Naive B cell (primary cell): ENCODE data around the gene RALGPS1. TPM values are rescaled to one million over a fixed set of nuclear protein-coding genes. Genes with fewer than 3 reads are reported as not detected.

Experiments
- ATAC-seq, 2 donors: fragments of 150-1000 bp; cut with Tn5 transposase; 2 replicates each; pipeline ENCODE4 v1.10.0; 2021; ENCODE audit warnings: low read depth in 2 of 2, mild to moderate bottlenecking in 2 of 2, moderate library complexity in 2 of 2
- DNase-seq: peaks from one replicate; pipeline ENCODE4 v3.0.0; 2022
- H3K27ac Mint-ChIP-seq, 6 donors: one replicate each; pipeline ENCODE4 v1.8.0; 2020 to 2022; ENCODE audit warnings: mild to moderate bottlenecking in 6 of 6, mixed read lengths in 6 of 6, moderate library complexity in 5 of 6, inconsistent platforms in 2 of 6
- H3K27me3 Mint-ChIP-seq, 3 donors: one replicate each; pipeline ENCODE4 v1.8.0; 2021 to 2022; ENCODE audit warnings: mixed read lengths in 3 of 3, mild to moderate bottlenecking in 1 of 3
- H3K36me3 Mint-ChIP-seq, 2 donors: one replicate each; pipeline ENCODE4 v1.8.0; 2020 to 2022; ENCODE audit warnings: mixed read lengths in 2 of 2, inconsistent platforms in 1 of 2, mild to moderate bottlenecking in 1 of 2
- H3K4me1 Mint-ChIP-seq, 3 donors: one replicate each; pipeline ENCODE4 v1.8.0; 2020 to 2022; ENCODE audit warnings: mixed read lengths in 3 of 3, inconsistent platforms in 1 of 3, mild to moderate bottlenecking in 1 of 3, moderate library complexity in 1 of 3
- H3K4me3 Mint-ChIP-seq, 8 donors: one replicate each; pipeline ENCODE4 v1.8.0; 2020 to 2022; ENCODE audit warnings: mild to moderate bottlenecking in 8 of 8, mixed read lengths in 8 of 8, moderate library complexity in 8 of 8, inconsistent platforms in 2 of 8
- H3K9me3 Mint-ChIP-seq, 7 donors: one replicate each; pipeline ENCODE4 v1.8.0; 2020 to 2022; ENCODE audit warnings: mixed read lengths in 7 of 7, mild to moderate bottlenecking in 5 of 7, inconsistent platforms in 2 of 7, moderate library complexity in 1 of 7
- polyA plus RNA-seq, 6 donors: library from polyadenylated mRNA; unstranded; fragments of 300-500 nt; fragmentation: Illumina TruSeq; gene quantifications; one replicate each; pipeline ENCODE4 v1.2.3, GENCODE V29; 2021; ENCODE audit warnings: low read depth in 6 of 6

RALGPS1 gene
- polyA plus RNA-seq, 6 donors from 2014 or later: 3.0 to 7.9 (median 5.4) TPM

GRCh38 chr9:126883636-126884035 is 30.9 kb upstream of the RALGPS1 start:
- H3K9me3 Mint-ChIP-seq: no peaks in the 10 kb centered on the region
- peaks cover 0 to 4% (median 0%) of the 10 kb centered on the region in 3 donors for H3K4me1 Mint-ChIP-seq
- DNase-seq (no peak), ATAC-seq (no peak)
- H3K36me3 Mint-ChIP-seq: peaks cover 8 to 11% of the 10 kb centered on the region in 2 donors
- no peak overlapping the region for H3K4me3 Mint-ChIP-seq
- no peak overlapping the region for H3K27ac Mint-ChIP-seq
- H3K27me3 Mint-ChIP-seq: no peaks in the 10 kb centered on the region

DNA sequence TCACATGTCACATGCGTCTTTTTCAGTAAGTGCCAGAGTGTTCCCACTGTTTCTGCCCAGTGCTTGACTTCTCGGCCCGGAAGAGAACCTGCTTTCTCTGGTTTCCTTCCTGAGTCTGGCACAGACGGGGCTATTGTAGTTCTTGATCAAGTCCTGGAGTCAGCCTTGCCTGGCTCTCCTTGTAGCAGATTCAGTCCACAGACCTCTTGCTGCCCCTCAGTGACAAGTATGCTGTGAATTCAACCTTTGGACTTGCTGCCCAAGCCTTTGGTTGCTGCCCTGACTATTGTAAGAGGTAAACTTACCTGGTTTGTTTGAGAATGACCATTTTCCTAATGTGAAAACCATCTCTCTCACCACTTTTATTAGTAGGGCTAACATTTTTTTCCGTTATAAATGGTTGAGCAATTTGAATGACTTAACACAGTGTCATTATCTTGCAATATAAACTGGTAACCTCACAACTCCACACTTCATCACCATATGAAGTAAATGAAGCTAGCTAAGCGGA is 29.4 kb upstream of the RALGPS1 start:
- ATAC-seq: no peak

GRCh38 chr9:126886034-126886822 is 28.4 kb upstream of the RALGPS1 start:
- H3K27ac Mint-ChIP-seq: peak overlapping the region in 1 of 6 donors; percentile 43
- H3K36me3 Mint-ChIP-seq: no peaks in the 10 kb centered on the region
- no peak for ATAC-seq
- peaks cover 0 to 4% (median 0%) of the 10 kb centered on the region in 3 donors for H3K4me1 Mint-ChIP-seq
- H3K4me3 Mint-ChIP-seq: no peak overlapping the region
- no peak for DNase-seq
- no peaks in the 10 kb centered on the region for H3K27me3 Mint-ChIP-seq
- H3K9me3 Mint-ChIP-seq: no peaks in the 10 kb centered on the region

More for the DNA sequence above, 29.4 kb upstream of the RALGPS1 start:
- no peaks in the 10 kb centered on the region for H3K9me3 Mint-ChIP-seq
- H3K36me3 Mint-ChIP-seq: peaks cover 0 to under 1% of the 10 kb centered on the region in 2 donors
- no peak overlapping the region for H3K4me3 Mint-ChIP-seq
- no peak for DNase-seq
- no peaks in the 10 kb centered on the region for H3K27me3 Mint-ChIP-seq
- no peak overlapping the region for H3K27ac Mint-ChIP-seq
- H3K4me1 Mint-ChIP-seq: peaks cover 0 to 4% (median 0%) of the 10 kb centered on the region in 3 donors

DNA sequence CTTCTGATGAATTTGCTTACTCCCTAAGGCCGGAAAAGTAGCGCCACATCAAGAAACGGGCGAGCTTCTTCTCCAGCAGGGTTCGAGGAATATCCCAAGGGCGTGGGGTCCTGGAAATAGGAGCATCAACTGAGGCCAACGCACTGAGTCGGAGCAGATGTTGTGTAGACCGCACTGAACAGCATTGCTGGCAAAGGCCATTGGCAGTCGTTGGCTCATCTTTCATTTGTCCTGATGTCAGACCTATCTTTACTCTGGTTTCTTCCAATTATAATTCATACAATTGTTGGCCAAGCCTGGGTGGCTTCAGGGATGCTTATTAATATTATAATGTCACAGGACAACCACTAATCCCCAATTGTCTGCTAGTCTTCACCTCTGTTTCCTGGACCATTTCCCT is 27.7 kb upstream of the RALGPS1 start:
- H3K4me3 Mint-ChIP-seq: no peak overlapping the region
- ATAC-seq (no peak), DNase-seq (no peak)
- H3K27me3 Mint-ChIP-seq: no peaks in the 10 kb centered on the region
- H3K9me3 Mint-ChIP-seq: no peaks in the 10 kb centered on the region
- H3K4me1 Mint-ChIP-seq: peaks cover 0 to 2% (median 0%) of the 10 kb centered on the region in 3 donors
- H3K27ac Mint-ChIP-seq: peak overlapping the region in 1 of 6 donors; percentile 56
- no peaks in the 10 kb centered on the region for H3K36me3 Mint-ChIP-seq

- Mint-ChIP-seq H3K27ac (no peak overlapping the region), H3K9me3 (no peaks in the 10 kb centered on the region), H3K4me1 (no peaks in the 10 kb centered on the region), H3K36me3 (no peaks in the 10 kb centered on the region), H3K4me3 (no peak overlapping the region), H3K27me3 (peaks cover 0 to 7% (median under 1%) of the 10 kb centered on the region in 3 donors)
- ATAC-seq (no peak), DNase-seq (no peak)
Observed at GRCh38 chr9:126891676-126892075, 22.9 kb upstream of the RALGPS1 start.

- peaks cover 6 to 15% (median 12%) of the 10 kb centered on the region in 3 donors for H3K27me3 Mint-ChIP-seq
- H3K27ac Mint-ChIP-seq: no peak overlapping the region
- peaks cover 0 to 5% of the 10 kb centered on the region in 2 donors for H3K36me3 Mint-ChIP-seq
- peaks cover 0 to 2% (median 0%) of the 10 kb centered on the region in 7 donors for H3K9me3 Mint-ChIP-seq
- DNase-seq (no peak), ATAC-seq (no peak)
- H3K4me1 Mint-ChIP-seq: no peaks in the 10 kb centered on the region
- H3K4me3 Mint-ChIP-seq: no peak overlapping the region
Observed at GRCh38 chr9:126893079-126893478, 21.5 kb upstream of the RALGPS1 start.

DNA sequence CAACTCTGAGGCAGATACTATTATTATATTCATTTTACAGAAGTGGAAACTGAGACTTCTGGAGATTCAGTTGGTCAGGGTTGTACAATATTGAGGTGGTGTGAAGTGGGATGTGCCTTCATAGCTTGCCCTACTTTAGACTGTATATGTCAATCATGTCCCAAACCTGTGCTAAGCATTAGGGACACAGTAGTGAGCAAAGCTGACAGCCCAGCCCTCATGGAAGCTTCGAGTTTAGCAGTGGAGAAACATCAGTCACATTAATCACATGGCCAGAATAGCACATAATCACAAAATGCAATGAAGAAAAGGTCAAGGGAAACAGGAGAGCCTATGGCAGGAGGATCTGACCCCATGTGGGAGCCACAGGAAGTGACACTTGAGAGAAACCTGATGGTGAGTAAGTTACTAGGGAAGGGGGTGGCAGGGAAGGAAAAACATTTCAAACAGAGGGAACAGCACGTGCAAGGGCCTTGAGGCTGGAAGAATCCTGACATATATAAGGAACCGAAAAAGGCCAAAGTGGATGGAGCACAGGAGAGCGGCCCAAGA is 20.5 kb upstream of the RALGPS1 start:
- Mint-ChIP-seq H3K4me1 (no peaks in the 10 kb centered on the region), H3K9me3 (peaks cover 0 to 2% (median 0%) of the 10 kb centered on the region in 7 donors), H3K27me3 (peaks cover 6 to 17% (median 15%) of the 10 kb centered on the region in 3 donors), H3K36me3 (peaks cover 0 to 5% of the 10 kb centered on the region in 2 donors), H3K4me3 (no peak overlapping the region), H3K27ac (no peak overlapping the region)
- DNase-seq (no peak), ATAC-seq (no peak)

- H3K27me3 Mint-ChIP-seq: peaks cover 11 to 50% (median 15%) of the 10 kb centered on the region in 3 donors
- H3K36me3 Mint-ChIP-seq: peaks cover 5 to 10% of the 10 kb centered on the region in 2 donors
- H3K27ac Mint-ChIP-seq: no peak overlapping the region
- peaks cover 0 to 14% (median 8%) of the 10 kb centered on the region in 7 donors for H3K9me3 Mint-ChIP-seq
- DNase-seq: no peak
- H3K4me1 Mint-ChIP-seq: no peaks in the 10 kb centered on the region
- H3K4me3 Mint-ChIP-seq: no peak overlapping the region
- no peak for ATAC-seq
Observed at GRCh38 chr9:126902210-126902609, 12.4 kb upstream of the RALGPS1 start.

DNA sequence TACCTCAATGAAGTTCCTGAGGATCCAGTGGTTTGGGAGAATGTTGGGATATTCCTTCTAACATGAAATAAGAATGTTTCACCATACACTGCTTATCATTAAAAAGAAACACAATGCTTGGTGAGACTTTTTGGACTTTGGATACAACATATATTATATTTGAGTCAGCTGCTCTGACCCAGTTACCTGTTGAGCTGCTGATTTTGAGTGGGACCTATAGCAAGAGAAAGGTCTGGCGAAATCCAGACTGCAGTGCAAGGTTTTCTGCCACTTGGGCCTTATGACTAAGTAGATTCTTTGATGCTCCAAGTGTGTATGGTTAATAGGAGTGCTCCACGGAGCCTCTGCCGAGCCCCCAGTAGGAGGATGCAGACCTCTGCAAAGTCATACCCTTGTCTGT is 10.0 kb upstream of the RALGPS1 start:
- H3K27ac Mint-ChIP-seq: no peak overlapping the region
- peaks cover 0 to 14% (median 7%) of the 10 kb centered on the region in 7 donors for H3K9me3 Mint-ChIP-seq
- DNase-seq (no peak), ATAC-seq (no peak)
- no peak overlapping the region for H3K4me3 Mint-ChIP-seq
- peaks cover 0 to 4% (median 0%) of the 10 kb centered on the region in 3 donors for H3K4me1 Mint-ChIP-seq
- peaks cover 0 to 10% of the 10 kb centered on the region in 2 donors for H3K36me3 Mint-ChIP-seq
- H3K27me3 Mint-ChIP-seq: peaks cover 9 to 52% (median 30%) of the 10 kb centered on the region in 3 donors

- no peak for ATAC-seq
- peaks cover 2 to 7% of the 10 kb centered on the region in 2 donors for H3K36me3 Mint-ChIP-seq
- H3K27me3 Mint-ChIP-seq: peaks cover 11 to 55% (median 36%) of the 10 kb centered on the region in 3 donors
- peaks cover 0 to 11% (median 5%) of the 10 kb centered on the region in 7 donors for H3K9me3 Mint-ChIP-seq
- H3K27ac Mint-ChIP-seq: no peak overlapping the region
- peaks cover 0 to 4% (median 0%) of the 10 kb centered on the region in 3 donors for H3K4me1 Mint-ChIP-seq
- DNase-seq: no peak
- no peak overlapping the region for H3K4me3 Mint-ChIP-seq
Observed at GRCh38 chr9:126906091-126906490, 8.5 kb upstream of the RALGPS1 start.

DNA sequence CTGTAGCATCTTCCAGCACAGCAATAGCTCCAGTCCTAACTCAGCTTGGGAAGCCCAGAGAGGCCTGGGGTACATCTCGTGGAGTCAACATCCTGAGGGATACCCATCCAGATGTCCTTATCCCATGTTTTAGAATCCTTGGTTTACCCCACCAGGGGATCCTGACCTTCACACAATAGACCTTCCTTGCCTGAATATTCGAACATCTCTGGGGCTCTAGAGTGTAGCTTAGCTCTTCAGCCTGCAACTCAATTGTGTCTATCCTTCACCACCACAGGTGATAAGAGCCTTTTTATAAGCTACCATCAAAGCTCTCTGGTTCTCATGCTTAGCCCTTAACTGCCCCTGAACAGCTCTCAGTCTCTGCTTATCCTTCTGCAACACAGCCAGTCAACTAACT is 7.5 kb upstream of the RALGPS1 start:
- Mint-ChIP-seq H3K36me3 (peaks cover 0 to 5% of the 10 kb centered on the region in 2 donors), H3K4me3 (no peak overlapping the region), H3K27me3 (peaks cover 16 to 59% (median 45%) of the 10 kb centered on the region in 3 donors), H3K9me3 (peaks cover 0 to 11% (median 4%) of the 10 kb centered on the region in 7 donors), H3K4me1 (peaks cover 0 to 4% (median 0%) of the 10 kb centered on the region in 3 donors), H3K27ac (no peak overlapping the region)
- DNase-seq (no peak), ATAC-seq (no peak)

DNA sequence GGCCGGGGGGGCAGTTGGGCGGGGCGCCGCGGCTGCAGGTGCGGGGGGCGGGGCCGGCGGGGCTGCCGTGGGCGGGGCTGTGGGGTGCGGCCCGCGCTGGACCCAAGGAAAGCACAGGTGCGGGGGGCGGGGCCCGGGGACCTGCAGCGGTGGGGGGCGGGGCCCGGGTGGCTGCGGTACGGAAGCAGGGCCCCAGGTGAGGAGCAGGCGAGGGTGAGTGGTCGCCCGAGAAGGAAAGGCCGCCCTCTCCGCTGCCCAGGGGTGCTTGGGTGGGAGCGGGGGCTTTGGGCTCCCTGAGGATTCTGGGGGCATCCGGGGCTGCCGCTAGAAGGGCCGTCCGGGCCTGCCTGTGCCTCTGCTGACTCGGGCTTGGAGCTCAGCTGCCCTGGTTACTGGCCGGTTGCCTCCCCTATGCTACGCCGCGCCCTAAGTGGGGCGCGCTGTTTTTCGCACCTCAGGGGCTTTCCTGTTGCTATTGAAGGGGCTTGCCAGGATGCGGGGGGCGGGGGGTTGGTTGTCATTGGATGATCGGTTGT is 767 bp downstream of the RALGPS1 start:
- Mint-ChIP-seq H3K27ac (peak overlapping the region; percentile 17 to 95 (median 87)), H3K4me3 (peak overlapping the region; percentile 72 to 93 (median 82)), H3K9me3 (peaks cover 0 to 11% (median 5%) of the 10 kb centered on the region in 7 donors), H3K4me1 (peaks cover 8 to 16% (median 10%) of the 10 kb centered on the region in 3 donors), H3K27me3 (peaks cover 11 to 23% (median 16%) of the 10 kb centered on the region in 3 donors), H3K36me3 (peaks cover 3 to 9% of the 10 kb centered on the region in 2 donors)
- ATAC-seq: peak; percentile 16 to 22
- DNase-seq: no peak

DNA sequence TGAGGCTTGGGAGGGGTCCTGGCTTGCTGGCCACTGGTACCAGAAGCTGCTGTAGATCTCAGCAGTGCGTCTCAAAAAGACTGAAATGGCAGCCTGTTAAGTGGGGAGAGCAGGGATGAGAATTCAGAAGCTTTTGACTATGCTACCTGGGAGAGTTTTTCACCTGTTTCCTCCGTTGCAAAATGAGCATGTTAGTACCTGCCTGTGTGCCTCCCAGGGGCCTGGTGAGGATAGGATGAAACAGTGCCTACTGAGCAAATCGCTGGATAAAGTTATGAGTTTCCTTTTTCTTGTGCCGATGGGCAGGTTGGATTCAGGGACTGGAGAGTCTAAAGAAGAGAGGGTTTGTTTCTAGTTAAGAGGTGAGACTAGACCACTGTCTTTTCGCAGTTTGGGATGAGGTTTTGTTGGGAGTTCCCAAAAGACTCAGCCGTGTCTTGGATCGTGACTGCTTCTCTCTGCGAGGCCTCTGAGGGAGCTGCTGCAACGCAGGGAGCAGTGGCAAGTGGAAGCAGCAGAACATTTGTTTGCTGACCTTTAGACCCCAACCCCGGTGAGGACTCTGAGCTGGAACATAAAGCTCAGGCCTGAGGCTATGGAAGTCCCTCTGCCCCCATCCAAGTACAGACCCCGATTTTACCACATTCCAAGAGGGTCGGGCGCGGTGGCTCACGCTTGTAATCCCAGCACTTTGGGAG is 1.4 kb downstream of the RALGPS1 start:
- peak overlapping the region; percentile 72 to 93 (median 82) for H3K4me3 Mint-ChIP-seq
- H3K9me3 Mint-ChIP-seq: peaks cover 0 to 10% (median 5%) of the 10 kb centered on the region in 7 donors
- ATAC-seq: no peak
- H3K27me3 Mint-ChIP-seq: peaks cover 10 to 21% (median 13%) of the 10 kb centered on the region in 3 donors
- peaks cover 8 to 16% (median 11%) of the 10 kb centered on the region in 3 donors for H3K4me1 Mint-ChIP-seq
- H3K36me3 Mint-ChIP-seq: peaks cover 8% of the 10 kb centered on the region in 2 donors
- peak overlapping the region; percentile 17 to 95 (median 87) for H3K27ac Mint-ChIP-seq
- no peak for DNase-seq
